ENCODE data around the gene POLD1. TPM values are rescaled to one million over a fixed set of nuclear protein-coding genes. Genes with fewer than 3 reads are reported as not detected.

The POLD1 gene
- total RNA-seq, 1 donor from 2014 or later = 22.0 TPM

- no peak for DNase-seq (ENCODE audit: low read depth)
Measured at GRCh38 chr19:50365434-50366306, 18.5 kb upstream of the POLD1 start, which contains the start of gene NAPSA. NAPSA (minus strand) TSS chr19:50365639; CDS start chr19:50365621, 18 bp downstream.

- peak; percentile 91 for DNase-seq (ENCODE audit: low read depth)
Measured at GRCh38 chr19:50368649-50369570, 15.2 kb upstream of the POLD1 start.

GRCh38 chr19:50371914-50372475 lies 12.2 kb upstream of the POLD1 start:
- DNase-seq (ENCODE audit: low read depth) = no peak

- DNase-seq (ENCODE audit: low read depth) = peak; percentile 96
Measured at GRCh38 chr19:50376166-50377050, 7.7 kb upstream of the POLD1 start, which contains the start of gene NR1H2. NR1H2 (plus strand) TSS chr19:50376457; CDS start chr19:50377606, 1,149 bp downstream.

- DNase-seq (ENCODE audit: low read depth) = no peak
Measured at GRCh38 chr19:50377051-50377461, 7.1 kb upstream of the POLD1 start.

- DNase-seq (ENCODE audit: low read depth) = no peak
Measured at GRCh38 chr19:50377517-50377916, 6.6 kb upstream of the POLD1 start.

- no peak for DNase-seq (ENCODE audit: low read depth)
Measured at GRCh38 chr19:50378169-50378862, 5.8 kb upstream of the POLD1 start.

- DNase-seq (ENCODE audit: low read depth) = no peak
Measured at GRCh38 chr19:50378863-50379236, 5.3 kb upstream of the POLD1 start.

GRCh38 chr19:50379602-50380001 lies 4.5 kb upstream of the POLD1 start:
- no peak for DNase-seq (ENCODE audit: low read depth)

GRCh38 chr19:50380137-50380536 lies 4.0 kb upstream of the POLD1 start:
- no peak for DNase-seq (ENCODE audit: low read depth)

- no peak for DNase-seq (ENCODE audit: low read depth)
Measured at GRCh38 chr19:50380751-50381151, 3.4 kb upstream of the POLD1 start.

GRCh38 chr19:50381881-50382729 lies 2.0 kb upstream of the POLD1 start:
- no peak for DNase-seq (ENCODE audit: low read depth)

GRCh38 chr19:50383001-50383851 lies 921 bp upstream of the POLD1 start:
- no peak for DNase-seq (ENCODE audit: low read depth)

- peak; percentile 14 for DNase-seq (ENCODE audit: low read depth)
Measured at GRCh38 chr19:50384685-50385535, 763 bp downstream of the POLD1 start.

- no peak for DNase-seq (ENCODE audit: low read depth)
Measured at GRCh38 chr19:50387176-50387867, 3.2 kb downstream of the POLD1 start.

GRCh38 chr19:50387868-50388245 lies 3.7 kb downstream of the POLD1 start:
- no peak for DNase-seq (ENCODE audit: low read depth)
